Bronchial epithelial cell (primary cell): ENCODE data around the gene WDFY3. TPM values are rescaled to one million over a fixed set of nuclear protein-coding genes. Genes with fewer than 3 reads are reported as not detected.

Experiments used
- DNase-seq: peaks from one replicate; pipeline ENCODE4 v3.0.0-alpha.2; 2010; ENCODE audit warnings: low read depth
- FAIRE-seq: peaks from 2 replicates; lab custom pipeline; 2011; peaks lifted over from hg19 to GRCh38; lab: Jason Lieb, UNC
- H3K27me3 ChIP-seq: 2 replicates; pipeline ENCODE4 v1.5.1; 2011; ENCODE audit warnings: low read length; ENCODE audit not compliant: control insufficient read depth, insufficient read depth
- H3K36me3 ChIP-seq: 2 replicates; pipeline ENCODE4 v1.5.1; 2011; ENCODE audit warnings: low read length; ENCODE audit not compliant: control insufficient read depth, insufficient read depth
- H3K4me3 ChIP-seq: 2 replicates; pipeline ENCODE4 v1.5.1; 2011; ENCODE audit warnings: mild to moderate bottlenecking, low read depth, low read length, control low read depth
- CTCF ChIP-seq: IDR thresholded peaks from 2 replicates; pipeline ENCODE4 v1.5.1; 2011; ENCODE audit warnings: mild to moderate bottlenecking, moderate library complexity, low read length, control low read depth, inconsistent platforms; ENCODE audit not compliant: insufficient read depth, severe bottlenecking
- total RNA-seq: library from RNA; depleted of rRNA; stranded (reverse); fragments of >200 nt; gene quantifications from 2 replicates; pipeline ENCODE4 v1.2.1, GENCODE V29; 2014

The WDFY3 gene
- total RNA-seq, 1 donor from 2014 or later, result 33.2 TPM

DNA sequence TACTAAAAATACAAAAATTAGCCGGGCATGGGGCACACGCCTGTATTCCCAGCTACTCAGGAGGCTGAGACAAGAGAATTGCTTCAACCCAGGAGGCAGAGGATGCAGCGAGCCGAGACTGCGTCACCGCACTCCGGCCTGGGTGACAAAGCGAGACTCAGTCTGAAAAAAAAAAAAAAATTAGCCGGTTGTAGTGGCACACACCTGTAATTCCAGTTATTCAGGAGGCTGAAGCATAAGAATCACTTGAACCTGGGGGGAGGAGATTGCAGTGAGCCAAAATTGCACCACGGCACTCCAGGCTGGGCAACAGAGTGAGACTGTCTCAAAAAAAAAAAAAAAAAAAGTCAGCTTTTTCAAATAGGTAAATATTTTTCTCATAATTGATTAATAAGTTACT lies 71.9 kb downstream of the WDFY3 start:
- no peak for TF ChIP-seq CTCF
- FAIRE-seq (no peak), DNase-seq (no peak)
- Histone ChIP-seq H3K36me3 (no peaks in the 10 kb centered on the region), H3K27me3 (no peaks in the 10 kb centered on the region), H3K4me3 (no peak overlapping the region)

- TF ChIP-seq CTCF, result no peak
- DNase-seq (no peak), FAIRE-seq (no peak)
- Histone ChIP-seq H3K27me3 (no peaks in the 10 kb centered on the region), H3K4me3 (no peak overlapping the region), H3K36me3 (no peaks in the 10 kb centered on the region)
These were observed 73.5 kb downstream of the WDFY3 start for GRCh38 chr4:84892950-84893349.

- H3K36me3 ChIP-seq, result no peaks in the 10 kb centered on the region
- TF ChIP-seq CTCF, result no peak
- H3K27me3 ChIP-seq, result no peaks in the 10 kb centered on the region
- FAIRE-seq (no peak), DNase-seq (peak; percentile 44)
- no peak overlapping the region for H3K4me3 ChIP-seq
These were observed 78.7 kb downstream of the WDFY3 start for GRCh38 chr4:84887824-84888223.

GRCh38 chr4:84879651-84880200 lies 86.8 kb downstream of the WDFY3 start:
- DNase-seq (peak; percentile 36), FAIRE-seq (no peak)
- H3K27me3 ChIP-seq, result no peaks in the 10 kb centered on the region
- no peak overlapping the region for H3K4me3 ChIP-seq
- TF ChIP-seq CTCF, result no peak
- H3K36me3 ChIP-seq, result no peaks in the 10 kb centered on the region

GRCh38 chr4:84878546-84878945 lies 87.9 kb downstream of the WDFY3 start:
- no peak overlapping the region for H3K4me3 ChIP-seq
- TF ChIP-seq CTCF, result no peak
- FAIRE-seq (no peak), DNase-seq (no peak)
- H3K36me3 ChIP-seq, result no peaks in the 10 kb centered on the region
- no peaks in the 10 kb centered on the region for H3K27me3 ChIP-seq

- no peak for TF ChIP-seq CTCF
- H3K36me3 ChIP-seq, result no peaks in the 10 kb centered on the region
- no peak overlapping the region for H3K4me3 ChIP-seq
- FAIRE-seq (no peak), DNase-seq (peak; percentile 72)
- H3K27me3 ChIP-seq, result no peaks in the 10 kb centered on the region
These were observed 88.4 kb downstream of the WDFY3 start for GRCh38 chr4:84878090-84878489.
